ENCODE results near the gene C6orf89.

C6orf89 gene

DNA sequence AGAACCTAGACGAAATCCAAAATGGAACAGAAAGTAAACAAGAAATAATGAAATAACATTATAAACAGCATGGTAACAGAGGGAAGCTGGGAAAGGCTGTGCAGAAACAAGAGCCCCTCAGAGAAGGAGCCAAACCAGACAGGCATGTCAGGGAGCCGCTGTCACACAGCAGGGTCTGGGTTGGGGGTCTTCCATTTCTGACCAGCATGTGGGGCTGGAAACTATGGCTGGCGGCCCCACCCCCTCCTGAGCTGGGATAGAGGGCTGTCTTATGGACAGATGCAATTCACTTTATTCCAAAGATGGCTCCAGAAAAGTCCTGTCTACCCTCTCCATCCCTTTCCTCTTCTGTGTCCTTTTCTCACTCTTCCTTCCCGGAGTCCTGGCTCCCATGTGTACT is 27.3 kb downstream of the C6orf89 start:
- H3K79me2 ChIP-seq (ENCODE audit: insufficient read depth, low read length): no peaks in the 10 kb centered on the region
- no peaks in the 10 kb centered on the region for H4K20me1 ChIP-seq (ENCODE audit: insufficient read depth, low read length)
- no peaks in the 10 kb centered on the region for H3K27me3 ChIP-seq (ENCODE audit: insufficient read depth, low read length)
- no peak overlapping the region for H3K9ac ChIP-seq (ENCODE audit: low read length)
- no peak overlapping the region for H2AFZ ChIP-seq (ENCODE audit: low read length)
- no peak overlapping the region for H3K4me2 ChIP-seq (ENCODE audit: low read length)
- no peaks in the 10 kb centered on the region for H3F3A ChIP-seq (ENCODE audit: insufficient read depth, low read length)
- H3K9me3 ChIP-seq (ENCODE audit: low read length): no peaks in the 10 kb centered on the region
- no peaks in the 10 kb centered on the region for H3K4me1 ChIP-seq (ENCODE audit: insufficient read depth, low read length, severe bottlenecking)
- no peaks in the 10 kb centered on the region for H3K9me2 ChIP-seq (ENCODE audit: low read depth, low read length)
- H3K4me3 ChIP-seq (ENCODE audit: low read depth, low read length, poor library complexity, severe bottlenecking): no peak overlapping the region
- H3K36me3 ChIP-seq (ENCODE audit: insufficient read depth, low read length): peaks cover 74% of the 10 kb centered on the region
- no peak overlapping the region for H3K27ac ChIP-seq (ENCODE audit: low read depth, low read length, poor library complexity, severe bottlenecking)
- TF ChIP-seq, protein P1, sequence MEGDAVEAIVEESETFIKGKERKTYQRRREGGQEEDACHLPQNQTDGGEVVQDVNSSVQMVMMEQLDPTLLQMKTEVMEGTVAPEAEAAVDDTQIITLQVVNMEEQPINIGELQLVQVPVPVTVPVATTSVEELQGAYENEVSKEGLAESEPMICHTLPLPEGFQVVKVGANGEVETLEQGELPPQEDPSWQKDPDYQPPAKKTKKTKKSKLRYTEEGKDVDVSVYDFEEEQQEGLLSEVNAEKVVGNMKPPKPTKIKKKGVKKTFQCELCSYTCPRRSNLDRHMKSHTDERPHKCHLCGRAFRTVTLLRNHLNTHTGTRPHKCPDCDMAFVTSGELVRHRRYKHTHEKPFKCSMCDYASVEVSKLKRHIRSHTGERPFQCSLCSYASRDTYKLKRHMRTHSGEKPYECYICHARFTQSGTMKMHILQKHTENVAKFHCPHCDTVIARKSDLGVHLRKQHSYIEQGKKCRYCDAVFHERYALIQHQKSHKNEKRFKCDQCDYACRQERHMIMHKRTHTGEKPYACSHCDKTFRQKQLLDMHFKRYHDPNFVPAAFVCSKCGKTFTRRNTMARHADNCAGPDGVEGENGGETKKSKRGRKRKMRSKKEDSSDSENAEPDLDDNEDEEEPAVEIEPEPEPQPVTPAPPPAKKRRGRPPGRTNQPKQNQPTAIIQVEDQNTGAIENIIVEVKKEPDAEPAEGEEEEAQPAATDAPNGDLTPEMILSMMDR (IDR thresholded peaks at IDR 0.05; ENCODE audit: low read length): no peak
- no peak for TF ChIP-seq EZH2 (IDR thresholded peaks at IDR 0.05; ENCODE audit: borderline replicate concordance, low read length)

DNA sequence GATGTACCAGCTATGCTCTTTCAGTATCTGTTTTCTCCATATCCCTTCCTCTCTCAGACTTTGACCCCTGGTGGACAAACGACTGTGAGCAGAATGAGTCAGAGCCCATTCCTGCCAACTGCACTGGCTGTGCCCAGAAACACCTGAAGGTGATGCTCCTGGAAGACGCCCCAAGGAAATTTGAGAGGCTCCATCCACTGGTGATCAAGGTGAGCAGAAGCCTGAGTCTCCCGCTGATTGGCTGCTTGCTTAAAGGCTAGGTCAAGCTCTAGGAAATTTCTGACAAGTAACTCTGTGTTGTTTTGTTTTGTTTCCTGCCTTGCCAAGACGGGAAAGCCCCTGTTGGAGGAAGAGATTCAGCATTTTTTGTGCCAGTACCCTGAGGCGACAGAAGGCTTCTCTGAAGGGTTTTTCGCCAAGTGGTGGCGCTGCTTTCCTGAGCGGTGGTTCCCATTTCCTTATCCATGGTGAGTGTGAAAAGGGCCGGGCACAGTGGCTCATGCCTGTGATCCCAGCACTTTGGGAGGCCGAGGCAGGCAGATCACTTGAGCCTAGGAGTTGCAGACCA is 28.6 kb downstream of the C6orf89 start:
- Histone ChIP-seq H3K79me2 (ENCODE audit: insufficient read depth, low read length) (no peaks in the 10 kb centered on the region), H3K4me3 (ENCODE audit: low read depth, low read length, poor library complexity, severe bottlenecking) (no peak overlapping the region), H4K20me1 (ENCODE audit: insufficient read depth, low read length) (no peaks in the 10 kb centered on the region), H3F3A (ENCODE audit: insufficient read depth, low read length) (no peaks in the 10 kb centered on the region), H3K9me3 (ENCODE audit: low read length) (no peaks in the 10 kb centered on the region), H3K9me2 (ENCODE audit: low read depth, low read length) (no peaks in the 10 kb centered on the region), H3K4me1 (ENCODE audit: insufficient read depth, low read length, severe bottlenecking) (no peaks in the 10 kb centered on the region), H2AFZ (ENCODE audit: low read length) (no peak overlapping the region), H3K36me3 (ENCODE audit: insufficient read depth, low read length) (peaks cover 79% of the 10 kb centered on the region; the same call in 1 of the 2 replicates), H3K4me2 (ENCODE audit: low read length) (no peak overlapping the region), H3K27ac (ENCODE audit: low read depth, low read length, poor library complexity, severe bottlenecking) (no peak overlapping the region), H3K9ac (ENCODE audit: low read length) (no peak overlapping the region), H3K27me3 (ENCODE audit: insufficient read depth, low read length) (no peaks in the 10 kb centered on the region)
- TF ChIP-seq, protein P1 (IDR thresholded peaks at IDR 0.05; ENCODE audit: low read length): peak; percentile 8; the same call in 1 of the 2 replicates
- TF ChIP-seq EZH2 (IDR thresholded peaks at IDR 0.05; ENCODE audit: borderline replicate concordance, low read length): no peak

DNA sequence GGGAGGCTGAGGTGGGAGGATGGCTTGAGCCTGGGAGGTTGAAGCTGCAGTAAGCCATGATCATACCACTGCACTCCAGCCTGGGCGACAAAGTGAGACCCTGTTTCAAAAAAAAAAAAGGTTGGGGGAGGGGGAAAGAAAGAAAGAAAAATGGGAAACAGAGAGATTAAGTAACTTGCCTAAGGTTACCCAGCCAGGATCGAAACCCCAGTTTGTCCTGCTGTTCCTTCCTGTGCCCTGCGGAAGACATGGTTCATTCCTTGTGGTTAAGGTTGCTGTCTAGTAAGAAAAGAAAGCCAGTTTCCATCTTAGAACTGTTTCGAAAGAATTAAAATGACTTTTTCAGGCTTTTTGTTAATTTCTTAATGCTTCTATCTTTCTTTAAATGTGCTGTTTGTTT is 29.8 kb downstream of the C6orf89 start:
- H3K4me2 ChIP-seq (ENCODE audit: low read length): no peak overlapping the region
- no peaks in the 10 kb centered on the region for H3F3A ChIP-seq (ENCODE audit: insufficient read depth, low read length)

More for the DNA sequence above, 29.8 kb downstream of the C6orf89 start:
- no peaks in the 10 kb centered on the region for H4K20me1 ChIP-seq (ENCODE audit: insufficient read depth, low read length)
- no peaks in the 10 kb centered on the region for H3K4me1 ChIP-seq (ENCODE audit: insufficient read depth, low read length, severe bottlenecking)
- H2AFZ ChIP-seq (ENCODE audit: low read length): no peak overlapping the region
- no peak overlapping the region for H3K27ac ChIP-seq (ENCODE audit: low read depth, low read length, poor library complexity, severe bottlenecking)
- no peak overlapping the region for H3K4me3 ChIP-seq (ENCODE audit: low read depth, low read length, poor library complexity, severe bottlenecking)
- no peaks in the 10 kb centered on the region for H3K9me3 ChIP-seq (ENCODE audit: low read length)
- no peak for TF ChIP-seq EZH2 (IDR thresholded peaks at IDR 0.05; ENCODE audit: borderline replicate concordance, low read length)
- TF ChIP-seq, protein P1 (IDR thresholded peaks at IDR 0.05; ENCODE audit: low read length): no peak
- H3K79me2 ChIP-seq (ENCODE audit: insufficient read depth, low read length): no peaks in the 10 kb centered on the region
- H3K36me3 ChIP-seq (ENCODE audit: insufficient read depth, low read length): peaks cover 86% of the 10 kb centered on the region; the same call in 1 of the 2 replicates
- H3K9ac ChIP-seq (ENCODE audit: low read length): no peak overlapping the region
- H3K27me3 ChIP-seq (ENCODE audit: insufficient read depth, low read length): no peaks in the 10 kb centered on the region
- H3K9me2 ChIP-seq (ENCODE audit: low read depth, low read length): no peaks in the 10 kb centered on the region

Data from OCI-LY1 (cell line).